Cardiac septum (tissue), 1 donor: ENCODE results near the gene FAM20A. TPM values are rescaled to one million over a fixed set of nuclear protein-coding genes. Genes with fewer than 3 reads are reported as not detected.

ENCODE experiments used
- total RNA-seq: library from RNA; stranded (reverse); fragmentation: NEBNext Ultra II Directional; extraction: Animal tissue kit (Norgen Biotek cat#: 25700); gene quantifications from one replicate; pipeline ENCODE4 v1.2.1, GENCODE V29; 2021
- donor health status: DM: no; HTN: no; CAD: no.

Gene FAM20A
- total RNA-seq, 1 donor from 2014 or later = 14.7 TPM

Other genes with a start within 250 kb of the FAM20A start
- 148 TPM for gene WIPI1, start 143.9 kb downstream of the FAM20A start, total RNA-seq
- gene PRKAR1A, start 88.9 kb downstream of the FAM20A start, total RNA-seq = 967 TPM